Measurements from ENCODE around the gene PDE3A. TPM values are rescaled to one million over a fixed set of nuclear protein-coding genes. Genes with fewer than 3 reads are reported as not detected.
"Not testable (repeated sequence)": the region's sequence is repeated elsewhere in the genome, so short reads cannot be mapped to it uniquely, and the experiment has no call there.

The PDE3A gene
- polyA plus RNA-seq (2013), result 9.6 and 11.0 TPM in 2 replicates

DNA sequence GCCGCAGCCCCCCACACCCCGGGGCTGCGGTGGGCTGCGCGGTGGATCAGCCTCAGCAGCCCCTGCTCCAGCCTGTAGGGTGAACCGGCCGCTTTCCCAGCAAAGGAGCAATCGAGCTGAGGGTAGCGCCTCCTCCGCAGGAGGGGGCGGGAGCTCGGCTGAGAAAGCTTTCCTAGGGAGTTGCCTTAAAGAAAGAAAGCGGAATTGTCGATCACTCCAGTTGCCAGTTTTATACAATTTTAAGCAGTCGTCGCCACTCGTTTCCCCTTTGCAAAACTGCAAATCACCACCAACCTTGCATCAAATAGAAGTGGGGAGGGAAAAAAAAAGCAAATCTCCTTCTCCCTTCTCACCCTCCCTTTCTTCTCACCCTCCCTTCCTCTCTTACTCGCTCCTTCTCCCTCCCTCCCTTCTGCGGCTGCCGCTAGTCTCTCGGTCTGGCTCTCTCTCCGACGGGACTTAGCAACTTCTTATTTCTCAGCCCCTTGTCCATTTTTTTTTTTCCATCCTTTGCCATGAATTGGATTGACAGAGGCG, at the start of gene PDE3A:
Gene PDE3A, plus strand, starts transcription at position 424 of the 537 bp plus-strand sequence. CDS start 748 bp downstream, outside the sequence.
- Histone ChIP-seq H3K27ac (ENCODE audit: low read depth, low read length) (peak within 1 kb of the TSS; percentile 66), H2BK5ac (ENCODE audit: low read depth, low read length, poor library complexity) (no peak within 1 kb of the TSS), H4K12ac (ENCODE audit: low read depth, low read length) (peak within 1 kb of the TSS; percentile 93), H3K18ac (ENCODE audit: low read length) (peak within 1 kb of the TSS; percentile 79), H3K23ac (ENCODE audit: low read length) (no peak within 1 kb of the TSS), H3K36me3 (ENCODE audit: control insufficient read depth in 1 of 2, insufficient read depth in 2 of 2, low read length in 2 of 2) (no peaks in the 10 kb centered on the region), H4K8ac (ENCODE audit: low read depth, low read length) (peak within 1 kb of the TSS; percentile 71), H3K4me3 (ENCODE audit: low read depth, low read length) (peak within 1 kb of the TSS; percentile 88), H4K91ac (ENCODE audit: low read depth, low read length) (peak within 1 kb of the TSS; percentile 76), H3K79me2 (ENCODE audit: control insufficient read depth, insufficient read depth, low read length, poor library complexity) (peaks cover 4% of the 10 kb centered on the region), H3K4me1 (ENCODE audit: control insufficient read depth in 1 of 2, insufficient read depth in 2 of 2, low read length in 2 of 2) (no peaks in the 10 kb centered on the region), H3K9ac (ENCODE audit: low read length) (peak within 1 kb of the TSS; percentile 83), H3K9me3 (ENCODE audit: insufficient read depth, low read depth, low read length) (no peaks in the 10 kb centered on the region), H2AK5ac (ENCODE audit: low read length) (no peak within 1 kb of the TSS), H3K4me2 (ENCODE audit: low read length) (peak within 1 kb of the TSS; percentile 95), H2BK12ac (ENCODE audit: low read length) (peak within 1 kb of the TSS; percentile 52), H2AFZ (ENCODE audit: insufficient read depth, low read length, poor library complexity) (peak within 1 kb of the TSS; percentile 66), H3K79me1 (ENCODE audit: low read length) (peaks cover 12% of the 10 kb centered on the region), H2BK120ac (ENCODE audit: insufficient read depth, low read length, poor library complexity) (peak within 1 kb of the TSS; percentile 48), H3K14ac (ENCODE audit: low read length) (peak within 1 kb of the TSS; percentile 80), H3K27me3 (ENCODE audit: insufficient read depth, low read length) (no peaks in the 10 kb centered on the region), H3K4ac (ENCODE audit: low read depth, low read length) (no peak within 1 kb of the TSS)
- DNase-seq, result peak in 1 of 2 donors; percentile 27
- WGBS (ENCODE audit: extremely low coverage, insufficient coverage, insufficient read length), result no CpG with 5 or more reads among the region's 24 CpGs

DNA sequence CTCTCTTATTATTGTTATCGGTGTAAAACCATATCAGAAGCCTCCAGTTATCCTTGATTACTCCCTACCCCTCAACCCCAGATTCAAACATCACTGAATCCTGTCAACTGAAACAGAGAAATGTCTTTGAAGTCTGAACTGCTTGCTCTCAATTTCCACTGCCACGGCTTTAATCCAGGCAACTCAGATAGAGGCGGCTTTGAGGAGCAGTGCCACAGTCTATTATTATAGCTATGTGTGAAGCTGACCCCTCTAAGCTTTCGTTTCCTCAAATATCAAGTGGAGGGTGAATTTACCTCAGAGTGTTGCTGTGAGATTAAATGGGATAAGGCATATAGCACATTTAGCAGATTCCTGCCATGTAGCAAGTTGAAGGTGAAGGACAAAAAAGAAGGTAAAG, 49.0 kb upstream of the PDE3A start:
- H3K4me3 ChIP-seq (ENCODE audit: low read depth, low read length), result no peak overlapping the region
- no peak overlapping the region for H2BK5ac ChIP-seq (ENCODE audit: low read depth, low read length, poor library complexity)
- no peak overlapping the region for H3K4me2 ChIP-seq (ENCODE audit: low read length)
- no peak overlapping the region for H2AFZ ChIP-seq (ENCODE audit: insufficient read depth, low read length, poor library complexity)
- H4K91ac ChIP-seq (ENCODE audit: low read depth, low read length), result no peak overlapping the region
- no peaks in the 10 kb centered on the region for H3K9me3 ChIP-seq (ENCODE audit: insufficient read depth, low read depth, low read length)
- H3K36me3 ChIP-seq (ENCODE audit: control insufficient read depth in 1 of 2, insufficient read depth in 2 of 2, low read length in 2 of 2), result no peaks in the 10 kb centered on the region
- no peak overlapping the region for H3K9ac ChIP-seq (ENCODE audit: low read length)
- no peak overlapping the region for H4K8ac ChIP-seq (ENCODE audit: low read depth, low read length)
- no peak overlapping the region for H4K12ac ChIP-seq (ENCODE audit: low read depth, low read length)
- no peak overlapping the region for H3K27ac ChIP-seq (ENCODE audit: low read depth, low read length)
- H3K4me1 ChIP-seq (ENCODE audit: control insufficient read depth in 1 of 2, insufficient read depth in 2 of 2, low read length in 2 of 2), result no peaks in the 10 kb centered on the region
- no peak overlapping the region for H3K18ac ChIP-seq (ENCODE audit: low read length)
- no peaks in the 10 kb centered on the region for H3K79me1 ChIP-seq (ENCODE audit: low read length)
- H3K4ac ChIP-seq (ENCODE audit: low read depth, low read length), result no peak overlapping the region
- DNase-seq, result no peak
- no peaks in the 10 kb centered on the region for H3K27me3 ChIP-seq (ENCODE audit: insufficient read depth, low read length)
- H2AK5ac ChIP-seq (ENCODE audit: low read length), result no peak overlapping the region
- no peak overlapping the region for H2BK12ac ChIP-seq (ENCODE audit: low read length)
- no peak overlapping the region for H3K23ac ChIP-seq (ENCODE audit: low read length)
- WGBS (ENCODE audit: extremely low coverage, insufficient coverage, insufficient read length), result no CpG with 5 or more reads among the region's 4 CpGs
- no peaks in the 10 kb centered on the region for H3K79me2 ChIP-seq (ENCODE audit: control insufficient read depth, insufficient read depth, low read length, poor library complexity)
- H2BK120ac ChIP-seq (ENCODE audit: insufficient read depth, low read length, poor library complexity), result no peak overlapping the region
- H3K14ac ChIP-seq (ENCODE audit: low read length), result no peak overlapping the region

- Histone ChIP-seq H3K18ac (ENCODE audit: low read length) (no peak overlapping the region), H3K9me3 (ENCODE audit: insufficient read depth, low read depth, low read length) (no peaks in the 10 kb centered on the region), H3K4me1 (ENCODE audit: control insufficient read depth in 1 of 2, insufficient read depth in 2 of 2, low read length in 2 of 2) (no peaks in the 10 kb centered on the region), H2BK120ac (ENCODE audit: insufficient read depth, low read length, poor library complexity) (no peak overlapping the region), H4K8ac (ENCODE audit: low read depth, low read length) (no peak overlapping the region), H2AFZ (ENCODE audit: insufficient read depth, low read length, poor library complexity) (no peak overlapping the region), H3K9ac (ENCODE audit: low read length) (no peak overlapping the region), H3K36me3 (ENCODE audit: control insufficient read depth in 1 of 2, insufficient read depth in 2 of 2, low read length in 2 of 2) (no peaks in the 10 kb centered on the region), H4K91ac (ENCODE audit: low read depth, low read length) (no peak overlapping the region), H3K4ac (ENCODE audit: low read depth, low read length) (no peak overlapping the region), H3K27me3 (ENCODE audit: insufficient read depth, low read length) (no peaks in the 10 kb centered on the region), H3K27ac (ENCODE audit: low read depth, low read length) (no peak overlapping the region), H4K12ac (ENCODE audit: low read depth, low read length) (no peak overlapping the region), H3K4me3 (ENCODE audit: low read depth, low read length) (no peak overlapping the region), H2BK5ac (ENCODE audit: low read depth, low read length, poor library complexity) (no peak overlapping the region), H2BK12ac (ENCODE audit: low read length) (no peak overlapping the region), H3K4me2 (ENCODE audit: low read length) (no peak overlapping the region), H3K79me1 (ENCODE audit: low read length) (no peaks in the 10 kb centered on the region), H3K23ac (ENCODE audit: low read length) (no peak overlapping the region), H2AK5ac (ENCODE audit: low read length) (no peak overlapping the region), H3K14ac (ENCODE audit: low read length) (no peak overlapping the region), H3K79me2 (ENCODE audit: control insufficient read depth, insufficient read depth, low read length, poor library complexity) (no peaks in the 10 kb centered on the region)
- WGBS (ENCODE audit: extremely low coverage, insufficient coverage, insufficient read length), result no CpG with 5 or more reads among the region's 4 CpGs
- no peak for DNase-seq
Measured at GRCh38 chr12:20320552-20320951, 47.8 kb upstream of the PDE3A start.

DNA sequence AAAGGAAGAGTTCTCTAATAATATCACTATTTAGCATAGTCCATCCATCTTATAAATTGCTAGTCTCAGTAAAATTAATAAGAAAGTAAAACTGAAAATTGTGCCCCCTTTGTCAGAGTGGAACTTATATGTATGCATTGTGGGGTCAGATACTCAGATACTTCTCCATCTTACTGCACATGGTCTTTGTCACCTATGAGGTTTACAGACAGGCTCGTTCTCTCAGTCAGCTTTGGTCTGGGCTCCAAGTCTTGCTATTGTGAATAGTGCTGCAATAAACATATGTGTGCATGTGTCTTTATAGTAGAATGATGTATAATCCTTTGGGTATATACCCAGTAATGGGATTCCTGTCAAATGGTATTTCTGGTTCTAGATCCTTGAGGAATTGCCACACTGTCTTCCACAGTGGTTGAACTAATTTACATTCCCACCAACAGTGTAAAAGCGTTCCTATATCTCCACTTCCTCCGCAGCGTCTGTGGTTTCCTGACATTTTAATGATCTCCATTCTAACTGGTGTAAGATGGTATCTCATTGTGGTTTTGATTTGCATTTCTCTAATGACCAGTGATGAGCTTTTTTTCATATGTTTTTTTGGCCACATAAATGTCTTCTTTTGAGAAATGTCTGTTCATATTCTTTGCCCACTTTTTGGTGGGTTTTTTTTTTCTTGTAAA, 37.4 kb upstream of the PDE3A start:
- not testable (repeated sequence) for H3K4me1 ChIP-seq (ENCODE audit: control insufficient read depth in 1 of 2, insufficient read depth in 2 of 2, low read length in 2 of 2); H2BK5ac ChIP-seq (ENCODE audit: low read depth, low read length, poor library complexity); H4K91ac ChIP-seq (ENCODE audit: low read depth, low read length); H2AFZ ChIP-seq (ENCODE audit: insufficient read depth, low read length, poor library complexity); DNase-seq; H3K23ac ChIP-seq (ENCODE audit: low read length); H2BK120ac ChIP-seq (ENCODE audit: insufficient read depth, low read length, poor library complexity); H4K8ac ChIP-seq (ENCODE audit: low read depth, low read length); H3K79me2 ChIP-seq (ENCODE audit: control insufficient read depth, insufficient read depth, low read length, poor library complexity); H3K18ac ChIP-seq (ENCODE audit: low read length); H3K27me3 ChIP-seq (ENCODE audit: insufficient read depth, low read length); H3K27ac ChIP-seq (ENCODE audit: low read depth, low read length); H3K4me2 ChIP-seq (ENCODE audit: low read length); H4K12ac ChIP-seq (ENCODE audit: low read depth, low read length); H3K9me3 ChIP-seq (ENCODE audit: insufficient read depth, low read depth, low read length); H3K79me1 ChIP-seq (ENCODE audit: low read length); H3K9ac ChIP-seq (ENCODE audit: low read length); H3K4ac ChIP-seq (ENCODE audit: low read depth, low read length); H3K14ac ChIP-seq (ENCODE audit: low read length); H2BK12ac ChIP-seq (ENCODE audit: low read length); H3K4me3 ChIP-seq (ENCODE audit: low read depth, low read length); H2AK5ac ChIP-seq (ENCODE audit: low read length); H3K36me3 ChIP-seq (ENCODE audit: control insufficient read depth in 1 of 2, insufficient read depth in 2 of 2, low read length in 2 of 2)
- WGBS (ENCODE audit: extremely low coverage, insufficient coverage, insufficient read length), result no CpG with 5 or more reads among the region's 4 CpGs

All from trophoblast cell (in vitro differentiated cells and primary cell).